Kidney capillary endothelial cell (primary cell): Measurements from ENCODE around the gene MTM1.

ENCODE experiments used
- DNase-seq: peaks from one replicate; pipeline ENCODE4 v3.0.0-alpha.2; 2018; ENCODE audit warnings: low spot score

Gene MTM1

DNA sequence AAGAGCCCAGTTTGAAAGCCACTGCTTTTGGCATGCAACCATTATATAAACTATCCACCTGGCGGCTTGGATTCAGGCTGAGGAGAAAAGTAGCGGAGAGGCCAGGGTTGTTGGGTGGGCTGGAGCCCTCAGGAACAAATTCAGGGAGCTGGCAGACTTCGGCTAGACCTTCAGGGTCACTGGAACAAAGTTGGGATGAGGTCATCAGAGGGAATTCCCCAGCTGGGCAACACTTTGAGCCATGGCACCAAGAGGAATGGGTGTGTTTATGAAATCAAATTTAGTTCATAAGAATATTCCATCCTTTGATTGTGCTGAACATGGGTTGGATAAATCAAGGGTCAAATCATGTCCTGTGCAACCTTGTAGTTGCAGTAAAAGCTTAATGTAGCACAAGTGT, 146.8 kb downstream of the MTM1 start:
- DNase-seq = no peak

DNA sequence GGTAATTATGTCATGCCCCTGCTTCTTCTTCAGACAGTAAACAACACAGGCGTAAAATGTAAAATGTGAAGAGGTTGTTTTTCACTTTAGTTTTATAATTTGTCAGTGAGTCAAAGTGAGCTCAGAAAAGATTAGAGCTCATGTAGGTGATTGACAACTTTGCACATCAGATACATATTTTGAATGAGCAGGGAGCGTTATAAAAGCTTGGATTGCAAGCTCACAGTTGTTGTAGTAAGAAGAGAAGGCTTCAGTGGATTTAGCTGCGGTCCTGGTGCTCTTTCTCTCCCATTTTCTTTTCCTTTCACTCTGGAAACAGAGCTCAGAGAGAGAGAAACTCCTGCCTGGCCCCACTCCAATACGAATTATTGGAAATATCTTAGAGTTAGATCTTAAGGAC, 151.2 kb downstream of the MTM1 start:
- DNase-seq = no peak
